Fibroblast of lung (primary cell): ENCODE measurements around the gene TEX52.

Experiments
- EZH2 ChIP-seq: IDR thresholded peaks from 2 replicates; pipeline ENCODE4 v1.5.1; 2012; ENCODE audit warnings: low read length, control low read depth, mild to moderate bottlenecking; ENCODE audit errors: missing control alignments
- TF ChIP-seq, protein P1 (sequence below), 2 donors: IDR thresholded peaks in 1 of 2; conservative IDR thresholded peaks in 1 of 2; 1 replicate in 1 of 2; 2 replicates in 1 of 2; pipeline ENCODE4 v1.5.1; 2011 to 2012; ENCODE audit warnings: low read length in 2 of 2, control low read depth in 1 of 2, inconsistent platforms in 1 of 2, low read depth in 1 of 2, mild to moderate bottlenecking in 1 of 2

DNA sequence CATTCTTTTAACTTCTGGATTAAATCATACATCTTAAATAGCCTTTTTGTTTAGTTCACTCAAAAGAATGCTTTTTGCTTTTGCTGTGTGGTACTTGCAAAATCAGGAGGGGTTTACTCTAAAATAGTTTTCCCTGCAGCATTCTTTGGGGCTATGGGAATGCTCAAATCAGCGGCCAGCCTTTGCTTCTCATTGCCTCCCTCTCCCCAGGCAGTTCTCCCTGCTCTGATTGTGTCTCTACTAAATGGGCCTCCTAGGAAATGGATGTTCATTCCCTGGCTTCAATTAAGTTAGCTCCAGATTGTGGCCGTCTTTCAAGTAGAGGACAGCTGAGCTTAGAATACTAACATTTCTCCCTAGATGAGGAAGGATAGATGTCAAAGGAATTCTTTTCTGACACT lies 38.2 kb upstream of the TEX52 start:
- TF ChIP-seq, protein P1, sequence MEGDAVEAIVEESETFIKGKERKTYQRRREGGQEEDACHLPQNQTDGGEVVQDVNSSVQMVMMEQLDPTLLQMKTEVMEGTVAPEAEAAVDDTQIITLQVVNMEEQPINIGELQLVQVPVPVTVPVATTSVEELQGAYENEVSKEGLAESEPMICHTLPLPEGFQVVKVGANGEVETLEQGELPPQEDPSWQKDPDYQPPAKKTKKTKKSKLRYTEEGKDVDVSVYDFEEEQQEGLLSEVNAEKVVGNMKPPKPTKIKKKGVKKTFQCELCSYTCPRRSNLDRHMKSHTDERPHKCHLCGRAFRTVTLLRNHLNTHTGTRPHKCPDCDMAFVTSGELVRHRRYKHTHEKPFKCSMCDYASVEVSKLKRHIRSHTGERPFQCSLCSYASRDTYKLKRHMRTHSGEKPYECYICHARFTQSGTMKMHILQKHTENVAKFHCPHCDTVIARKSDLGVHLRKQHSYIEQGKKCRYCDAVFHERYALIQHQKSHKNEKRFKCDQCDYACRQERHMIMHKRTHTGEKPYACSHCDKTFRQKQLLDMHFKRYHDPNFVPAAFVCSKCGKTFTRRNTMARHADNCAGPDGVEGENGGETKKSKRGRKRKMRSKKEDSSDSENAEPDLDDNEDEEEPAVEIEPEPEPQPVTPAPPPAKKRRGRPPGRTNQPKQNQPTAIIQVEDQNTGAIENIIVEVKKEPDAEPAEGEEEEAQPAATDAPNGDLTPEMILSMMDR (conservative IDR thresholded peaks at IDR 0.05 in 1 of 2, IDR thresholded peaks at IDR 0.05 in 1 of 2; ENCODE audit: low read depth in 1 of 2, low read length in 2 of 2), result no peak
- no peak for TF ChIP-seq EZH2
